M059J (cell line): ENCODE measurements around the gene GPANK1. TPM values are rescaled to one million over a fixed set of nuclear protein-coding genes. Genes with fewer than 3 reads are reported as not detected.
"Not testable (repeated sequence)": the region's sequence is repeated elsewhere in the genome, so short reads cannot be mapped to it uniquely, and the experiment has no call there.

Experiments used
- DNase-seq: peaks from one replicate; pipeline ENCODE4 v3.0.0-alpha.2; 2012; ENCODE audit warnings: low read depth
- total RNA-seq: library from RNA; depleted of rRNA; stranded (reverse); fragments of >200 nt; shearing (Covaris generic); gene quantifications from 2 replicates; pipeline ENCODE4 v1.2.3, GENCODE V29; 2014; rRNA removed

The GPANK1 gene
- total RNA-seq, result 17.7 and 31.6 TPM in 2 replicates

- peak; percentile 99 for DNase-seq
These were observed at the start of gene GPANK1 for GRCh38 chr6:31664790-31665500. Gene GPANK1 (minus strand): TSS chr6:31664997. CDS start chr6:31664478, 519 bp downstream.

- DNase-seq, result no peak
These were observed 49.3 kb upstream of the GPANK1 start for GRCh38 chr6:31713991-31714684.

GRCh38 chr6:31713465-31713864 lies 48.7 kb upstream of the GPANK1 start:
- no peak for DNase-seq

GRCh38 chr6:31712296-31712695 lies 47.5 kb upstream of the GPANK1 start:
- peak; percentile 55 for DNase-seq

- DNase-seq, result no peak
These were observed 46.4 kb upstream of the GPANK1 start for GRCh38 chr6:31711233-31711632.

GRCh38 chr6:31710523-31711219 lies 45.9 kb upstream of the GPANK1 start:
- no peak for DNase-seq

GRCh38 chr6:31709157-31709556 lies 44.4 kb upstream of the GPANK1 start:
- DNase-seq, result not testable (repeated sequence)

GRCh38 chr6:31708224-31708623 lies 43.4 kb upstream of the GPANK1 start:
- no peak for DNase-seq

GRCh38 chr6:31707701-31708100 lies 42.9 kb upstream of the GPANK1 start:
- no peak for DNase-seq

GRCh38 chr6:31706599-31706998 lies 41.8 kb upstream of the GPANK1 start, which contains the start of gene LY6G6F:
Gene LY6G6F (plus strand): TSS chr6:31706866. CDS start chr6:31706907, 41 bp downstream.
- no peak for DNase-seq

GRCh38 chr6:31705931-31706330 lies 41.1 kb upstream of the GPANK1 start:
- peak; percentile 74 for DNase-seq

- DNase-seq, result peak; percentile 99
These were observed 38.3 kb upstream of the GPANK1 start, which contains the start of gene ABHD16A for GRCh38 chr6:31702819-31703716. Gene ABHD16A (minus strand): TSS chr6:31703324. CDS start chr6:31703281, 43 bp downstream.

- DNase-seq, result no peak
These were observed 37.6 kb upstream of the GPANK1 start for GRCh38 chr6:31702405-31702818.

- peak; percentile 48 for DNase-seq
These were observed 37.0 kb upstream of the GPANK1 start for GRCh38 chr6:31701666-31702404.

GRCh38 chr6:31700740-31701401 lies 36.1 kb upstream of the GPANK1 start:
- no peak for DNase-seq

GRCh38 chr6:31697555-31697954 lies 32.8 kb upstream of the GPANK1 start:
- no peak for DNase-seq

GRCh38 chr6:31693535-31693934 lies 28.7 kb upstream of the GPANK1 start:
- DNase-seq, result no peak

GRCh38 chr6:31692886-31693285 lies 28.1 kb upstream of the GPANK1 start:
- no peak for DNase-seq

- no peak for DNase-seq
These were observed 27.6 kb upstream of the GPANK1 start for GRCh38 chr6:31692353-31692752.

- no peak for DNase-seq
These were observed 26.8 kb upstream of the GPANK1 start for GRCh38 chr6:31691564-31692108.
